ENCODE data around the gene CACNA2D4. TPM values are rescaled to one million over a fixed set of nuclear protein-coding genes. Genes with fewer than 3 reads are reported as not detected.

CACNA2D4 gene
- polyA plus RNA-seq, 1 donor, result 2.0 TPM

DNA sequence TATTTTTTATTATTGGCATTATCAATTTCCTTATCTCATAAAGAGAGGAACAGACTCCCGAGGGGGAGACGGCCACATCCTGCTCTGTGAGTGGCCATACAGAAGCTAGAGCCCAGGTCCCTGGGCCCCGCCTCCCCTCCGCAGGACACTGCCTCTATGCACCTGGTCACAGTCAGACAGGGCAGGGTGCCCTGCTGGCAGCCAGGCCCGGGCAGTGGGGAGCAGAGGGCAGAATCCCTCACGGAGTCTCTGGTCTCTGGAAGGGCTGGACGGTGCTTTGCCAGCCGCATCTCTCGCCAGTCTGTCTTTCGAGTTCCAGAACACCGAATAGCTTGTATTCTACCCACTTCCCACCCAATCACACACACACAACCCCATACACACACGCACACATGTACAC lies 16.4 kb upstream of the CACNA2D4 start:
- no peak for DNase-seq (ENCODE audit: low read depth)

DNA sequence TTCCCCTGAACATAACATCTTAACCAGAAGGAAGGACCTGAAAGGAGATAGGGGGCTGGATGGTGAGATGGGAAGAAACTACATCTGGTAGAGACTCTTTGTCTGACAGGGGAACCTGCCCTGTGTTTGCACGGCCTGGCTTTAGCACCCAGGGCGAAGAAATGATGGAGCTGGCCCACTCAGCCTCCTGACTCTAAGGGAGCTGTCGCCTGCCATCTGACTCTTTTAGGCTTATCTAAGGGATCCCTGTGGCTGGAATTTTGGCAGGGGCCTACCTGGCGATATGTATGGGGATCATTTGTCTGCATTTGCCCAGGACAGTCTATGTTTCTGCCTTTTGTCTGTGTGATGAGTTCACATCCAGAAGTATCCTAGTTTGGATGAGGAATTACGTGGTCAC lies 15.6 kb upstream of the CACNA2D4 start:
- no peak for DNase-seq (ENCODE audit: low read depth)

DNA sequence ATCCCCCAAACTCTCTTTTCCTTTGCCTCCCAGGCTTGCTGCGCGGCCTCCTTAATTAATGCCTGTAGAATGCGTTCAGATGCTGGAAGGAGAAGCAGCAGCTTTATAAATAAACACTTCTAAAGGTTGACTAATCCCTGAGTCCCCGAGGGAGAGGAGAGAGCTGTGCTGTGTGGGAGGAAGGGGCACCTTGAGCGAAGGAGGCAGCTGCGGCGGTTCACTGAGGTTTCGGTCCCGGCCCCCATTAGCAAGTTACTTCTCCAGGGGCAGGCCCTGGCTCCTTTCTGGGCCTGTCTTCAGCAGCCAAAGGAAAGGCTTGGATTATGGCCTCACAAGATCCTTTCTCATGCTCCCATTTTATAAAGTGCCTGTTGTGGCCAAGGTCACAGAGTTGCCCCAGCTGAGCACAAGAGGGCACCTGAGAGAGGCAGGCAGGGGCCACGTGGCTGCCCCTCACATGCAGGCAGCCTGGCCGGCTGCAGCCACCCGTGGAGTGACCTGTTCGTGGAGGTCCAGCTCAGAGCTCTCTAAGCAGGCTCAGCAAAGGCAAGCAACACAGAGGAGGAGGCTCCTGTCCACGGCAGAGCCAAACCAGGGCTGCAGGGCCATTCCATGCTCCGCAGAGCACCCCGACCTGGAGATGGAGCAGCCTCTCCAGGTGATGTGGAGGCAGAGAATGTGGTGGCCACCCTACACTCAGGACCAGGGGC lies 15.0 kb upstream of the CACNA2D4 start:
- DNase-seq (ENCODE audit: low read depth), result no peak

DNA sequence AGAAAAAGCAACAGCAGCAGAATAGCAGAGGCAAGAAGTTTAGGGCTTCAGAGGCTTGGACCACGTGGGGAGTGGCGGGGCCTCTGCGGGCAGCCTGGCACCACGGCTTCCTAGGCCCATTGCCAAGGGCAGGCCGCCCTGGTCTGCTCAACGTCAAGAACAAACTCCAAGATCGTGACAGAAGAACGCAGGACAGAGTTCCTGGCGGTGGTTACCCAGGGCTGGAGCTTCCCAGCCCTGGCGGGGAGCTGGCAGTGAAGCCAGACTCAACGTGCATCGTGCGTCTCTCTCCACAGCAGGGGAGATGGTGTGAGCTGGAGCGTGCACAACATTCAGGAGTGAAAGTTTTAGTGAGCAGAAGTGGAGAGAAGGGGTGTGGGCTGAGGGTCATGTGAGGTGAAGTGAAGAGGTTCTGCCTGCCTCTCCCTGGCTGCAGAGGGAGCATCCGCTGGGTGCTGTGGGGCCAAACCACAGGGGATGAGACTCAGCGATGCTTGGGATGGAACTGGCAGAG lies 13.9 kb upstream of the CACNA2D4 start:
- DNase-seq (ENCODE audit: low read depth), result no peak

DNA sequence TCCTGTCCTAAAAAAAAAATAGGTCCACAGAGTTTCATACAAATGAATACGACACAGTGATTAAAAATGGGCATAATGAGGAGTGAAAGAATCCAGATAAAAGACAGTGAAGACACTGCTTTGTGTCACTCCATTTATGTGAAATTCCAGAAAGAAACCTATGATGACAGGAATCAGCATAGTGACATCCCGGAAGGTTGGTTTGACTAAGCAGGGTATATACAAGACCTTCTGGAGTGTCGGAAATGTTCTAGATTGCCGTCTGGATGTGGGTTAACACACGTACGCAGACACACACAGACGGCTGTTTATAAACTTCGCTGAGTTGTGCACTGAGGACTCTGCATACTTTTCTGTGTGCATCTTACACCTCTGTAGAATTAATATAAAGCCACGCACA lies 13.2 kb upstream of the CACNA2D4 start:
- no peak for DNase-seq (ENCODE audit: low read depth)

DNA sequence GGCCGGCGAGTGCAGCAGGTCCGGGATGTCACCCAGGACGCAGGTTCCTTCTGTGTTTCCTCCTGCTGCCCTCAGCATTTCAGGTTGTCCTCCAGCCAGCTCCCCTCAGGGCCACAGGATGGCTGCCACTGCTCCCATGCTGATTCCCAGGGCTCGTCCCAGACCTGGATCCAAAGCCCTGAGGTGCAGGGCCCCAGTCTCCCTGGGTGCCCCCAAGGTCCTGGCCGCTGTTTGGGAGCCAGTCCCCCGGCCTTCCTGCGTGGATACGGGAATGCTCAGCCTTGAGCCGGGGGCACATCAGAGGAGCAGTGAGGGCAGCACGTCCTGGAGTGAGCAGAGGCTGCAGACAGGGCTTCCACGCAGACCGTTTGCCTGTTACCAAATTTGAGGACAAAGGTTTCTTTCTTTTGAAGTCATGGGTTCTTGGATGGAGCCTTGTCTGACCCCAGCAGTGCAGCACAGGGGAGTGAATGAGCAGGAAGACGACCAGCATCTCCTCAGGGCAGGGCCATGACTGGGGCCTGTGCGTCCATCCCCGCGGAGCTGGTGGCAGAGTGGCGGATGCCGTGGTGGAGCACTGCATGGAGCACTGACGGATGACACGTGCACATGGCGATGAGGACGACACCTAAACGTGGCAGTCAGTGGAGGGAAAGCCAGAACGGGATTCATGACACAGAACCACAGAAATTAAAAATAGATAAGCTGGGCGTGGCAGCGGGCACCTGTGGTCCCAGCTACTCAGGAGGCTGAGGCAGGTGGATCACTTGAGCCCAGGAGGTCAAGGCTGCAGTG lies 12.5 kb upstream of the CACNA2D4 start:
- no peak for DNase-seq (ENCODE audit: low read depth)

DNA sequence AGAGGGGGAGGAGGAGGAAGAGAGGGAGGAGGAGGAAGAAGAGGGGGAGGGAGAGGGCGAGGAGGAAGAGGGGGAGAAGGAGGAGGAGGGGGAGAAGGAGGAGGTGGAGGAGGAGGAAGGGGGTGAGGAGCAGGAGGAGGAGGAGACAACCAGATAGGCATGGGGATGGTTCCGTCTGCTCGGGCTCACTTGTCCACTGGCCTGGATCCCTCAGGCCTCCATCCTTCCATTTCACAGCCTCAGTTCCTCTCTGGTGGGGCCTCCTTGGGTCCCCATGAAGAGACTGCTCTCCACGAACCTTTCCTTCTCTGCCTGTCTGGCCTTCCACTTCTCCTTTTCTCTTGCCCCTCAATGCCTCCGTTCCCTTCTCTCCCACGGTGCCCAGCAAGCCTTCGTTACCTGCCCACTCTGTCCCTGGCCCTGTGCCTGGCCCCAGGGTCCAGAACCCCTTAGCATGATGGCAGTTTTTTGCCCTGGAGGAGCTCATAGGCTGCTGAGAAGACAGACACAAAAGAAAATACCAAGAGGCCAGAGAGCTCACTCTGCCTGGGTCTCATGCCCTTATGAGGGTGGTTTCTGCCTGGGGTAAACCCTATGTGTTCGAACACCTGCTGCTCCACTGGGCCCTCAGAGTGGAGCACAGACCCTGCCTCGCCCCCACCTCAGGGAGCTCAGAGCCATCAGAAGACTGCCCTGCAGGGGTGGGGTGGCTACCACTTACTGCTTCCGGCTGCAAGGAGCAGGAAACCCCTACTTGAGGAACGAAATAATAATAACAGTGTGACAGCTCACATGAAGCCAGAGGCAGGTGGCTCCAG lies 11.7 kb upstream of the CACNA2D4 start:
- no peak for DNase-seq (ENCODE audit: low read depth)

DNA sequence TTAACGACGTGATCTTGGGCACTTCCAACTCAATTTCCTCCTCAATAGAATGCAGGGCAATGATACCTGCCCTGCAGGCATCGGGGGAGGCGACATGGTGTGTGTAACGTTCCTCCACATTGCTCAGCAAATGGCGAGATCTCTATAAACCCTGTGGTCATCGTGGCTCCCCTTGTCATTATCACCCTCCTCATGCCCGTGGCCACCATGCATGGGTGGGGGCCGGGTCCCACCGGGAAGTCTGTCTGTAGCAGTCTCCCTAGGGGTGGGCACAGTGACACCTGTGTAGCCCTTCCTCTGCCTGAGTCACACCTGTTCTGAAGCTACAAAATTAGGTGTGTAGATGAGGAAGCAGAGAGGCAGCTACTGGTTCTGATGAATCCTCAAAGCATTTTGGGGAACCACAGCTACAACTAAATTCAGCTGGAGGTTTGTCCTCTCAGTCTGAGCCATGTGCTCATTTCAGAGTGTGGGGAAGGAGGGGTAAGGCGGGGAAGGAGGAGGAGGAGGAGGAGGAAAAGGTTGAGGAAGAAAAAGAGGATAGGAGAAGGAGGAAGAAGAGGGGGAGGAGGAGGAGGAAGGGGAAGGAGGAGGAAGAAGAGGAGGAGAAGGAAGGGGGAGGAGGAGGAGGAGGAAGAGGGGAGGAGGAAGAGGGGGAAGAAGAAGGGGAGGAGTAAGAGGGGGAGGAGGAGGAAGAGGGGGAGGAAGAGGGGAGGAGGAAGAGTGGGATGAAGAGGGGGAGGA lies 11.0 kb upstream of the CACNA2D4 start:
- DNase-seq (ENCODE audit: low read depth), result no peak

DNA sequence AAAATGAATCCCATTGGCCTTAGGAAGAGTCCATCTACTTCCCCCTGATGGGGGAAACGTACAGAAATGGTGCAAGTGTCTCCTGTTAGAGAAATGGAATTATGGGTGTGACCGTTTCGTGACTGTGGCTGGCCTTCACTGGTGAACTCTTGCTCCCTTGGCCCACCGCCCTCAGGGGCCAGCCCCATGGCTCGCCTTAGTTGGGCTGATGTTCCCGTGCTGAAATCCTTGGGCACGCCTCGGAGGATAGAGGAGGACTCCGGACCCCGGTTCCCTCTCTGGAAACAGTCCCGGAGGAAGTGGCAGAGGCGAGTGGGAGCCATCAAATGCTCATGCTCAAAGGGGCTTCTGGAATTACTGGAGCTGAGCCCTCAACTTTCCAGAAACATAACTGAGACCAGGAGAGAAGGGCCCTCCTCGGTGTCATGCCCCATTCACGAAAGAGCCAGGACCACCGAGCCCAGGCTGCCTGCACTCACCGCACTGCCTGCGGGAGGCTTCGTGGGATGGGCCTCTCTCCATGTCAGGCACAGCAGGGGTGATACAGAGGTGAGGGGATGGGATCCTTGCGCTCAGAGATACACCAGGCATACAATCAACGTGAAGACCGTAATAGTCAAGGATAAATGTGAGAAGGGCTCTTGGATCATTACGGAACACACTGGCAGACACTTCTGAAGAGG lies 10.1 kb upstream of the CACNA2D4 start:
- DNase-seq (ENCODE audit: low read depth), result no peak

DNA sequence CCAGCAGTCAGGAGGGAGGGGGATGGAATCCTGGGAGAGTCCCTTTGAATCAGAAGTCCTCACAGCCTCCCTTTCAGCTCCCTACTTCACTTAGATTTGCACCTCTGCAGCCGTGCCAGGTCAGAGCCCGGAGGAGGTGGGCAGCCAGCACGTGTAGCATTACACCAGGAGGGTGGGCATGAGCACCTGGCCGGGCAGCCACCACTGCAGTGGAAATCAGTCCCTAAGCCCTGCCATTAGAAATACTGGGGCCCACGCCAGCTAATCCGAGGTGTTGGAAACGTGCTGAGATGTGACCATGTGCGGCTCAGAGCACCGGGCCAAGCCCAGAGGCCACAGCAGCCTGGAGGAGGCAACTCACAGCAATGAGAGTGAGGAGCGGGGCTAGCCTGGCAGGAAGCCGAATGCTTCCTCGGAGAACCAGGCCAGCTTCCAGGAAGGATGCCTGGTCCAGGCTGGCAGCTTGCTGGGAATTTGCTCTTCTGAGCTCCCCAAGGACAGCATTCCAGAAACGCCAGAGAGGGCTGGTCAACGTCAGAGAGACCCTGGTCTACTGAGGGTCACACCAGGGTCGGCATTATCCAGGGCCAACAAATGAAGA lies 9.4 kb upstream of the CACNA2D4 start:
- DNase-seq (ENCODE audit: low read depth), result no peak

DNA sequence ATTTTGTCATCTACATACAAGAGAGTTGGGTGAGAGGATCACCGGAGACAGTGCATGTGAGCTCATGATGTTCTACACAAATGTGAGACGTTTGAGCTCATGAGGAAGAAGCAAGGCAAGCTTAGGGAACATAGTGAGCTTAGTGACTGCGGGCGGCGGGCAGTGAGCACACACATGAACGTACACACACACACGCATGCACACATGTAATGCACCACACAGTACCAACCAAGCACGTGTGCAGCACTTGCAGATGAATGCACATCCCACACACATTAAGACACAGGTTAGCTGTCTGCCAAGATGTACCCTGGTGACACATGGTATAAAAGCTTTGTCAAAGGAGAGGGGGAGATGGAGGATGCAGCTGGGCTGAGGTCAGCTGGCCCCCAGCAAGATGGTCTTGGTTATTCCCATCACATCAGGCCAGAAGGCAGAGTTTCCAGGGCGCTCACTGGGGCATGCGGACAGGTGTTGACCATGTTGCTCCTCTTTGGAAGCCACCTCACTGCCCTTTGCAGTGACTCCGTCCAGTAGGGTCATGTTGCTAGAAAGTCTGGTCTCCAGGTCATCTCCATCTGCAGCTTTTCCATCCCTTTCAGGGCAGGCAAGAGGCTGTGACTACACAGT lies 8.7 kb upstream of the CACNA2D4 start:
- no peak for DNase-seq (ENCODE audit: low read depth)

DNA sequence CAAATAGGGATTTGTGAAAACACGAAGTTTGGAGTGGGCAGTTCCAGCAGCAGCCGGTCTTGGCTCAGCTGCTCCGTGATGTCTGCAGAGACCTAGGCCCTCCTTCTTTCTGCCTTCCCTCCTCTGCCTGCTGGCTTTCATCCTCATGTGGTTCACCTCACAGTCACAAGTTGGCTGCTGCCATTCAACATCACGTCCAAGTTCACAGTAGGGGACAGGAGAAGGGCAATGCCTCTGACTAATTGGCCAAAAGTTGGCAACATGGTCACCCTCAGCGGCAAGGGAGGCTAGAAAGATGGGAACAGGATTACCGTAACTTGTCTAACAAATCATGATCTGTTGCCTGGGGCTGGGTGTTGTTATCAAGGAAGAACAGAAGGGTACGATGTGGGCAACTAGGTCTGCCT lies 7.8 kb upstream of the CACNA2D4 start:
- DNase-seq (ENCODE audit: low read depth), result no peak

DNA sequence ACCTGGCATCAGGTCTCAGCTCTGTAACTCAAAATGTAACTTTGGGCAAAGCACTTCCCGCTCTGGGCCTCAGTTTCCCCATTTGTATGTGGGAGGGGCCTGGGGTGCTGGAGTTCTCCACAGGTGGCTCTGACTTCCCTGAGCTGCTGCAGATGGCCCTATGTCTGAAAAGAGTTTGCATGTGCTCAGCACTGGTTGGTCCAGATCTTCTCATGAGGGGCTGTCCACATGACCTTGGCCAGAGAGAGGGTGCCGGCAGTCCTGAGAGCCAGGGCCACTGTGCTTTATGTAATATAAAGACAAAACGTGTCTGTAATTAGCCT lies 7.2 kb upstream of the CACNA2D4 start:
- no peak for DNase-seq (ENCODE audit: low read depth)

DNA sequence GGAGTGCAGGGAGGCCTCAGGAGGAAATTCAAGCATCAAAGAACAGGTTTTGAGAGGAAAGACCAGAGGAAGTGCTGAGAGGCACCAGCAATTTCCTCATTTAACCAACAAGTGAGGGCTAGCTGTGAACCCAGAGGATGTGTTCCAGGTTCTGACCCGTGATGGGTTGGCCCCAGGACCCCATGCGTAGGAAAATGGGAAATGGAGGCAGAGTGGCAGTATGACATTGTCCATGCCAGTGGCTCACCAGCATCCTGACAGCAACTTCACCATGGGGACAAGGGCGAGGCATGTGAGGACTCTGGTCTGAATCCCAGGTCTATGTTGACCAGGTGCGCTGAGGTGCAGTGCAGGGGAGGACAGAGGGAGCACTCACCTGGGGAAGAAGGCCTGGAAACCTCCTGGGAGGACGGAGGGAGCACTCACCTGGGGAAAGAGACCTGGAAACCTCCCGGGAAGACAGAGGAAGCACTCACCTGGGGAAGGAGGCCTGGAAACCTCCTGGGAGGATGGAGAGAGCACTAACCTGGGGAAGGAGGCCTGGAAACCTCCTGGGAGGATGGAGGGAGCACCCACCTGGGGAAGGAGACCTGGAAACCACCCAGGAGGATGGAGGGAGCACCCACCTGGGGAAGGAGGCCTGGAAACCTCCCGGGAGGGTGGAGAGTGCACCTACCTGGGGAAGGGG lies 6.7 kb upstream of the CACNA2D4 start:
- no peak for DNase-seq (ENCODE audit: low read depth)

DNA sequence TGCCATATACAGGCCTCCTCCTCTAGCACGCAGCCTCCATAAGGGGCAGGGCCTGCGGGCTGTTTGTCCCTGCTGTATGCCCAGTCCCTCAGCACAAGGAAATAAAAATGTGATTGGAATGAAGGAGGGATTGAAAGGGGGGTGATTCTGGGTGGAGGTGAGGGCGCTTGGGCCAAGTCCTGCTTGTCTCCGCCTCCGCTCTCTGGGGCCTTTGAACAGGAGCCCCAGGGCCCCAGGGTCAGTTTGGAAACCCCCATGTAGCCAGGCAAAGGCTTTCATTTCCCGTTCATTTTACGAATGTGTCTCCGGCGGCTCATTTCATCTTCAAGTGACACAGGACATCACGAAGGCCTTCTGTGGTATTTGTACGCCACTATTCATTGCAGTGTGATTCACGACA lies 4.5 kb upstream of the CACNA2D4 start:
- no peak for DNase-seq (ENCODE audit: low read depth)

DNA sequence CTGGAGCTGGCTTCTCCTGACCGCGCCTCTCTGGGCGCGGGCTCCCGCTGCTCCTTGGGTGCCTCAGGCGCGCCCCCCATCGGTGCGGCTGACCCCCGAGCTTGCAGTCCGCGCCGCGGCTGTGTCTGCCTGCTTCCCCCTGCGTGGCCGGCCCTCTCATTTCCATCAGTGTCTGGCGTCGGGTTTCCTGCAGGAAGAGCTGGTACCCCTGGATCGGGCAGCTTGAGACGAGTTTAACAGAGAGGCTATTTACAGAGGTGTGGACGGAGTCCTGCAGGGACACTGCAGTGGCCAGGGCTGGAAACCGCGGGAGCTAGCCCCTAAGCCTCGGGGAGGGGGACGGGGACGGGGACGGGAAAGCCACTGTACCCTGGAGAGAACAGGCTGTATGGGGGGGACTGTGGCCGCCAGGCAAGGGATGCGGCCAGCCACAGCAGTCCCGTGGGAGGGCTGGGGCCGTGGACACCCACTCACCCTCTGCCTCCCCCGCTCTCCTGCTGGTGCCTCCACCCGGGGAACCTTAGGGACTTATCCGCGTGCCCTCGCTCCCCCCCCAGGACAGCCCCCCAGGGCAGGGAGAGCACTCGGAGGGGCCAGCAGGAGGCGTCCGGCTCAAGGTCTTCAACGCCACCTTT lies 3.7 kb upstream of the CACNA2D4 start:
- DNase-seq (ENCODE audit: low read depth), result no peak

DNA sequence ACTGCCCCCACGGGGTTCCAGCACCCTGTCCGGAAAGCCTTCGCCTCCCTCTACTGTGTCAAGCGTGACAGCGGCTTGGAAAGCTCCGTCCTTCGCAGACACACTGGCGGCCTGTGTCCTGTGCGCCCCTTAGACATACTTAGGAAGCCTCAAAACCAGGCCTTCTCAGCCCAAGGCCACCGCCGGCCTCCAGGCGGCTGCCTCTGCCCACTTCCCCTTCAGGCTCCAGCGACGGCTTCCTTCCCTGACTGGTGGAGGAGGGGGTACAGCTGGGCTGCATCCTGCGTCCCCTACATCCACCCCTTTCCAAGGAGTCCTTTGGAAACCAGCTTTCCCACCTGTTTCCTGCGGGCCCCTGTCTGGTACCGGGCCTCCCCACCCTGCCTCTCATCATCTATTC lies 2.5 kb upstream of the CACNA2D4 start:
- DNase-seq (ENCODE audit: low read depth), result no peak

DNA sequence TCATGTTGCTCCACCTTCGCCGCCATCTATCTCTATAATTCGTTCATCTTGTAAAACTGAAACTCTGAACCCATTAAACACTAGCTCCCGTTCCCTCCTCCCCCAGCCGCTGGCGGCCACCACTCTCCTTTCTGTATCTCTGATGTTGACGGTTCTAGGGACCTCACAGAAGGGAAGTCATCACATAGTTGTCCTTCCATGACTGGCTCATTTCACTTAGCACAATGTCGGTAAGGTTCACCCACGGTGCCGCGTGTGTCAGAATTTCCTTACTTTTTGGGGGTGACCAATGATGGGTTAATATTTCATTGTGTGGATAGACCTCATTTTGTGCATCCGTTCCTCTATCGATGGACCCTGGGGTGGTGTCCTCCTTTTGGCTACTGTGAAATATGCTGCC lies 2.0 kb upstream of the CACNA2D4 start:
- no peak for DNase-seq (ENCODE audit: low read depth)

DNA sequence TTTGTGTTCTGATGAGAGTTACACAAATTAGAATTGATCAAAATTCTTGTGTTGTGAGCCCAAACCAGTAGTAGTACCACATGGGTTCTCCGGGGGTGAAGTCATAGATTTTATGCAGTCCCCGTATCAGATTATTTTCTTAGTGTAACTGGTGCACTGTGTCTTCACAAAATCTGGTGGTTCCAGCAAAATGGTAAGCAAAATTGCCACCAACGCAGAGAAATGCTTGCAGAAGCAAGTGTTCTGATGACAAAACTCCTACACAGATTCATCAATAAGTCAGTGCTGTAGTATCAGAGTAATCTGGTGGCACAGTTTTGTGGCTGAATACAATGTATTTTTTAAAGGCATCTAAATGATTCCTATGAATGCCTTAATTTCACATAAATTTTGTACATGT lies 1.3 kb upstream of the CACNA2D4 start:
- no peak for DNase-seq (ENCODE audit: low read depth)
